ENCODE measurements around the gene OPCML.

OPCML gene

DNA sequence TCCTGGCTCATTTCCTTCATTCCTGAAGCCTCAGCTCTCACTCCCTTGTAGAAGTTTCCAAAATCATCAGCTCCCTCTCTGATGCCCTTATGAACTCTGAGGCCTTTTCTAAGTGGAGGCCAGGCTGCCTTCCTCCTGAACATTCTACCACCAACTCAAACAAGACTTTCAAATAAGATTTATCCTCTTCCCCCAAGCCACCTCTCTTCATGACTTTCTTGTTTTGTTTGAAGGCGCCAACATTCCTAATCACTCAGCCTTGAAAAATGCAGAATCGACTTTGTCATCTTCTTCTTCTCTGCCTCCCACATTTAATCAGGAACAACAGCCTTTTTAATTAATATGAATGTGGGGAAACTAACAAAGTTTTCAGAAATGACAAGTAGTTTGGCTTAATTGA, 927.9 kb downstream of the OPCML start:
- H3K4me3 ChIP-seq (ENCODE audit: control insufficient read depth, low read depth, low read length): no peak overlapping the region
- no peak for TF ChIP-seq CTCF (IDR thresholded peaks at IDR 0.05; ENCODE audit: control insufficient read depth, insufficient read depth, low read depth, low read length, missing control alignments)
- no peak for DNase-seq (ENCODE audit: low read depth)

GRCh38 chr11:132601875-132602274, 930.4 kb downstream of the OPCML start:
- H3K4me3 ChIP-seq (ENCODE audit: control insufficient read depth, low read depth, low read length): no peak overlapping the region
- no peak for TF ChIP-seq CTCF (IDR thresholded peaks at IDR 0.05; ENCODE audit: control insufficient read depth, insufficient read depth, low read depth, low read length, missing control alignments)
- DNase-seq (ENCODE audit: low read depth): no peak

DNA sequence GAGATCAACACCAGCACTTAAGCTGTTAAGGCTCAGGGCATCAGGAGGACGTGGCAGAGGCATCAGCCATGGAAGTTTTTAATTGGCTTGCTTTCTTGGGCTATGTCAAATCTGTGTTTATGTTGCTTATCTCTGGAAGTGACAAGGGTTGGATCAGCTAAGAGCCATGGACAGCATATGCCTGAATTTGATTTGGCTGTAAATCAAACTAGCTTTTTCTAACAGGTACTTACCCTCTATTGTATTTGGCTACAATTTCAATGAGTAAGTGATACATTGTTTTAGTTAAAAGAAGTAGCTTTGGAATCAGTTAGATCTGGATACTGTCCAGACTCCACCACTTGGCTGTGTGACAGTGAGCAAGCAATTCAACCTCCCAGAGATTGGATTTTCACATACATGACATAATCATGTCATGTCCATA, 936.6 kb downstream of the OPCML start:
- no peak for TF ChIP-seq CTCF (IDR thresholded peaks at IDR 0.05; ENCODE audit: control insufficient read depth, insufficient read depth, low read depth, low read length, missing control alignments)
- DNase-seq (ENCODE audit: low read depth): no peak

GRCh38 chr11:132595246-132595645, 937.1 kb downstream of the OPCML start:
- TF ChIP-seq CTCF (IDR thresholded peaks at IDR 0.05; ENCODE audit: control insufficient read depth, insufficient read depth, low read depth, low read length, missing control alignments): no peak
- no peak overlapping the region for H3K4me3 ChIP-seq (ENCODE audit: control insufficient read depth, low read depth, low read length)
- no peak for DNase-seq (ENCODE audit: low read depth)

More for the DNA sequence above, 936.6 kb downstream of the OPCML start:
- H3K4me3 ChIP-seq (ENCODE audit: control insufficient read depth, low read depth, low read length): no peak overlapping the region

GRCh38 chr11:132590986-132591385, 941.3 kb downstream of the OPCML start:
- no peak for TF ChIP-seq CTCF (IDR thresholded peaks at IDR 0.05; ENCODE audit: control insufficient read depth, insufficient read depth, low read depth, low read length, missing control alignments)
- DNase-seq (ENCODE audit: low read depth): no peak
- H3K4me3 ChIP-seq (ENCODE audit: control insufficient read depth, low read depth, low read length): no peak overlapping the region

GRCh38 chr11:132590554-132590953, 941.7 kb downstream of the OPCML start:
- no peak overlapping the region for H3K4me3 ChIP-seq (ENCODE audit: control insufficient read depth, low read depth, low read length)
- TF ChIP-seq CTCF (IDR thresholded peaks at IDR 0.05; ENCODE audit: control insufficient read depth, insufficient read depth, low read depth, low read length, missing control alignments): no peak
- no peak for DNase-seq (ENCODE audit: low read depth)

GRCh38 chr11:132589791-132590190, 942.5 kb downstream of the OPCML start:
- DNase-seq (ENCODE audit: low read depth): no peak
- TF ChIP-seq CTCF (IDR thresholded peaks at IDR 0.05; ENCODE audit: control insufficient read depth, insufficient read depth, low read depth, low read length, missing control alignments): no peak

More at GRCh38 chr11:132589791-132590190, 942.5 kb downstream of the OPCML start:
- H3K4me3 ChIP-seq (ENCODE audit: control insufficient read depth, low read depth, low read length): no peak overlapping the region

All from AG09309 (cell line).